Measurements from ENCODE around the gene TOPORS.

The TOPORS gene

GRCh38 chr9:32497921-32498320 lies 54.5 kb downstream of the TOPORS start:
- TF ChIP-seq, protein P1, sequence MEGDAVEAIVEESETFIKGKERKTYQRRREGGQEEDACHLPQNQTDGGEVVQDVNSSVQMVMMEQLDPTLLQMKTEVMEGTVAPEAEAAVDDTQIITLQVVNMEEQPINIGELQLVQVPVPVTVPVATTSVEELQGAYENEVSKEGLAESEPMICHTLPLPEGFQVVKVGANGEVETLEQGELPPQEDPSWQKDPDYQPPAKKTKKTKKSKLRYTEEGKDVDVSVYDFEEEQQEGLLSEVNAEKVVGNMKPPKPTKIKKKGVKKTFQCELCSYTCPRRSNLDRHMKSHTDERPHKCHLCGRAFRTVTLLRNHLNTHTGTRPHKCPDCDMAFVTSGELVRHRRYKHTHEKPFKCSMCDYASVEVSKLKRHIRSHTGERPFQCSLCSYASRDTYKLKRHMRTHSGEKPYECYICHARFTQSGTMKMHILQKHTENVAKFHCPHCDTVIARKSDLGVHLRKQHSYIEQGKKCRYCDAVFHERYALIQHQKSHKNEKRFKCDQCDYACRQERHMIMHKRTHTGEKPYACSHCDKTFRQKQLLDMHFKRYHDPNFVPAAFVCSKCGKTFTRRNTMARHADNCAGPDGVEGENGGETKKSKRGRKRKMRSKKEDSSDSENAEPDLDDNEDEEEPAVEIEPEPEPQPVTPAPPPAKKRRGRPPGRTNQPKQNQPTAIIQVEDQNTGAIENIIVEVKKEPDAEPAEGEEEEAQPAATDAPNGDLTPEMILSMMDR (IDR thresholded peaks at IDR 0.05; ENCODE audit: low read depth, low read length, missing control alignments), result no peak
- in situ Hi-C loops (cut with HindIII; ENCODE audit: low sequenced_read_pairs), result no loop called here
- no peak overlapping the region for H3K4me3 ChIP-seq (ENCODE audit: low read depth, low read length)
- no peak for DNase-seq (ENCODE audit: low read depth)

DNA sequence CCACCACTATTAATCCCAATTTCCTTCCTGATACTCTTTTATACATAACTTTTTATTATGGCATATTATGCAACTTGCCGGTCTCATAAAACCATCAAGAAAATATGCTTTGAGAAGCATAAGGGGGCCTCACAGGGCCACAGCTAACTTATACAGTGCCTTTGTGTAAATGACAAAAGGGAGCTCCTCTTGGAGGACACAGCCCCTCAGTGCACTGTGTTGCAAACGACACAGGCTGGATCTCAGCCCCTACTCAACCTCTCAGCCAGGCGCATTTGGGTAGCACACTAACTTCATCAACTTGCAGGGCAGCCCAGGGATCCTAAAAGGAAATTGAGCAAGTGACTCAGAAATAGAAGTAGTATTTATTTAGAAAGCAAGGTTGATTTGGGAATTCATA lies 61.8 kb downstream of the TOPORS start:
- DNase-seq (ENCODE audit: low read depth), result no peak
- TF ChIP-seq, protein P1 (IDR thresholded peaks at IDR 0.05; ENCODE audit: low read depth, low read length, missing control alignments), result no peak
- in situ Hi-C loops (cut with HindIII; ENCODE audit: low sequenced_read_pairs), result no loop called here
- H3K4me3 ChIP-seq (ENCODE audit: low read depth, low read length), result no peak overlapping the region
